T-helper 9 cell (primary cell): Measurements from ENCODE around the gene SH3PXD2A.

Experiments used
- DNase-seq: peaks from one replicate; pipeline ENCODE4 v3.0.0-alpha.2; 2020

Gene SH3PXD2A

GRCh38 chr10:103811463-103811862 lies 43.9 kb downstream of the SH3PXD2A start:
- no peak for DNase-seq

- DNase-seq: no peak
These were observed 46.6 kb downstream of the SH3PXD2A start for GRCh38 chr10:103808780-103809179.

- no peak for DNase-seq
These were observed 47.4 kb downstream of the SH3PXD2A start for GRCh38 chr10:103807996-103808395.

- DNase-seq: no peak
These were observed 48.8 kb downstream of the SH3PXD2A start for GRCh38 chr10:103806395-103807187.

- DNase-seq: no peak
These were observed 49.6 kb downstream of the SH3PXD2A start for GRCh38 chr10:103805781-103806180.

- no peak for DNase-seq
These were observed 50.5 kb downstream of the SH3PXD2A start for GRCh38 chr10:103804871-103805270.

GRCh38 chr10:103803941-103804340 lies 51.4 kb downstream of the SH3PXD2A start:
- DNase-seq: no peak

GRCh38 chr10:103802637-103803353 lies 52.6 kb downstream of the SH3PXD2A start:
- DNase-seq: no peak

- no peak for DNase-seq
These were observed 53.3 kb downstream of the SH3PXD2A start for GRCh38 chr10:103802081-103802480.

GRCh38 chr10:103800789-103801540 lies 54.4 kb downstream of the SH3PXD2A start:
- DNase-seq: no peak

- DNase-seq: no peak
These were observed 55.3 kb downstream of the SH3PXD2A start for GRCh38 chr10:103800089-103800488.

- no peak for DNase-seq
These were observed 56.0 kb downstream of the SH3PXD2A start for GRCh38 chr10:103799341-103799740.

- DNase-seq: no peak
These were observed 56.9 kb downstream of the SH3PXD2A start for GRCh38 chr10:103798511-103798910.

- DNase-seq: no peak
These were observed 57.5 kb downstream of the SH3PXD2A start for GRCh38 chr10:103797857-103798256.

- DNase-seq: no peak
These were observed 59.6 kb downstream of the SH3PXD2A start for GRCh38 chr10:103795634-103796270.

GRCh38 chr10:103794996-103795395 lies 60.4 kb downstream of the SH3PXD2A start:
- no peak for DNase-seq

GRCh38 chr10:103793920-103794883 lies 61.2 kb downstream of the SH3PXD2A start:
- no peak for DNase-seq

- no peak for DNase-seq
These were observed 61.9 kb downstream of the SH3PXD2A start for GRCh38 chr10:103793429-103793828.

- DNase-seq: no peak
These were observed 62.8 kb downstream of the SH3PXD2A start for GRCh38 chr10:103792547-103792946.

- no peak for DNase-seq
These were observed 63.5 kb downstream of the SH3PXD2A start for GRCh38 chr10:103791858-103792257.

GRCh38 chr10:103791291-103791690 lies 64.1 kb downstream of the SH3PXD2A start:
- no peak for DNase-seq

- no peak for DNase-seq
These were observed 64.8 kb downstream of the SH3PXD2A start for GRCh38 chr10:103790580-103790979.
